Measurements from ENCODE around the gene LRRC7.

The LRRC7 gene

GRCh38 chr1:70117046-70117445 lies 549.3 kb downstream of the LRRC7 start:
- no peak for TF ChIP-seq CTCF (IDR thresholded peaks at IDR 0.05; ENCODE audit: insufficient read depth, missing control alignments)
- FAIRE-seq: no peak
- no peak for DNase-seq (ENCODE audit: insufficient read length, low spot score)

GRCh38 chr1:70134148-70134547 lies 566.4 kb downstream of the LRRC7 start:
- peak; percentile 80 for FAIRE-seq
- DNase-seq (ENCODE audit: insufficient read length, low spot score): no peak
- no peak for TF ChIP-seq CTCF (IDR thresholded peaks at IDR 0.05; ENCODE audit: insufficient read depth, missing control alignments)

- FAIRE-seq: no peak
- TF ChIP-seq CTCF (IDR thresholded peaks at IDR 0.05; ENCODE audit: insufficient read depth, missing control alignments): no peak
- no peak for DNase-seq (ENCODE audit: insufficient read length, low spot score)
These were observed 572.6 kb downstream of the LRRC7 start for GRCh38 chr1:70140343-70140742.

- TF ChIP-seq CTCF (IDR thresholded peaks at IDR 0.05; ENCODE audit: insufficient read depth, missing control alignments): no peak
- DNase-seq (ENCODE audit: insufficient read length, low spot score) (no peak), FAIRE-seq (peak; percentile 35)
These were observed 573.2 kb downstream of the LRRC7 start for GRCh38 chr1:70140894-70141293.

GRCh38 chr1:70142075-70142474 lies 574.4 kb downstream of the LRRC7 start:
- no peak for DNase-seq (ENCODE audit: insufficient read length, low spot score)
- FAIRE-seq: peak; percentile 44
- TF ChIP-seq CTCF (IDR thresholded peaks at IDR 0.05; ENCODE audit: insufficient read depth, missing control alignments): no peak

- FAIRE-seq (no peak), DNase-seq (ENCODE audit: insufficient read length, low spot score) (no peak)
- TF ChIP-seq CTCF (IDR thresholded peaks at IDR 0.05; ENCODE audit: insufficient read depth, missing control alignments): peak; percentile 24
These were observed 575.4 kb downstream of the LRRC7 start for GRCh38 chr1:70143048-70143659.

- no peak for TF ChIP-seq CTCF (IDR thresholded peaks at IDR 0.05; ENCODE audit: insufficient read depth, missing control alignments)
- no peak for FAIRE-seq
- DNase-seq (ENCODE audit: insufficient read length, low spot score): no peak
These were observed 578.8 kb downstream of the LRRC7 start for GRCh38 chr1:70146488-70146887.

Data from D721Med (cell line).